PC-3 (cell line): Measurements from ENCODE around the gene TFF3.

Experiments
- CTCF ChIP-seq: fragments of 300-600 bp; sonication (generic); conservative IDR thresholded peaks from 2 replicates; pipeline ENCODE4 v1.5.1; 2017; ENCODE audit warnings: antibody characterized with exemption, low read depth, mild to moderate bottlenecking, low read length
- EZH2 ChIP-seq: fragments of 300-600 bp; sonication (generic); IDR thresholded peaks from one replicate; pipeline ENCODE4 v1.6.1; 2017; ENCODE audit warnings: antibody characterized with exemption, mild to moderate bottlenecking, low read length; ENCODE audit not compliant: unreplicated experiment
- EZH2phosphoT487 ChIP-seq: fragments of 300-600 bp; sonication (generic); IDR thresholded peaks from 2 replicates; pipeline ENCODE4 v1.6.1; 2018; ENCODE audit warnings: mild to moderate bottlenecking, antibody characterized with exemption, low read length, borderline replicate concordance

DNA sequence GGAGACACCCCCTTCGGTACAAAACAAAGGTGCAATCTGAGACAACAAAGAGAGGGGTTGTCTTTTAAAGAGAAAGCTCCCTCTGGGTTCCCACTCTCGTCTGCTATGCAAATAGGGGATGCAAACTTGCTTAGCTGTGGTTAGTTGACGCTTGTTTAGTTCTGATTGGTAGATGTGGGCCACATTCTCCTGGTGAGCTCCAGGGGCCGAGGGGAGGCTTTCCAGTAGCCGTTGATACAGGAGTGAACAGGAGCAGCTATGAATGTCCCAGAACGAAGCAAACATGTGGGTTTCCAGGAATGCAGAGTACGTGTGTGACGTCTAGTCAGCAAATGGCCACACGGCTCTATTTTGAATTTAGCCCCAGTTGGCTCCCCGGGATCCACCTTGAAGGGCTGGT lies 20.8 kb upstream of the TFF3 start:
- TF ChIP-seq CTCF (no peak), EZH2phosphoT487 (no peak), EZH2 (no peak)
